Measurements from ENCODE around the gene AMH. TPM values are rescaled to one million over a fixed set of nuclear protein-coding genes. Genes with fewer than 3 reads are reported as not detected.

Gene AMH
- total RNA-seq, 4 donors from 2014 or later, result 0.59 to 5.4 (median 2.1) TPM; not detected in 1

DNA sequence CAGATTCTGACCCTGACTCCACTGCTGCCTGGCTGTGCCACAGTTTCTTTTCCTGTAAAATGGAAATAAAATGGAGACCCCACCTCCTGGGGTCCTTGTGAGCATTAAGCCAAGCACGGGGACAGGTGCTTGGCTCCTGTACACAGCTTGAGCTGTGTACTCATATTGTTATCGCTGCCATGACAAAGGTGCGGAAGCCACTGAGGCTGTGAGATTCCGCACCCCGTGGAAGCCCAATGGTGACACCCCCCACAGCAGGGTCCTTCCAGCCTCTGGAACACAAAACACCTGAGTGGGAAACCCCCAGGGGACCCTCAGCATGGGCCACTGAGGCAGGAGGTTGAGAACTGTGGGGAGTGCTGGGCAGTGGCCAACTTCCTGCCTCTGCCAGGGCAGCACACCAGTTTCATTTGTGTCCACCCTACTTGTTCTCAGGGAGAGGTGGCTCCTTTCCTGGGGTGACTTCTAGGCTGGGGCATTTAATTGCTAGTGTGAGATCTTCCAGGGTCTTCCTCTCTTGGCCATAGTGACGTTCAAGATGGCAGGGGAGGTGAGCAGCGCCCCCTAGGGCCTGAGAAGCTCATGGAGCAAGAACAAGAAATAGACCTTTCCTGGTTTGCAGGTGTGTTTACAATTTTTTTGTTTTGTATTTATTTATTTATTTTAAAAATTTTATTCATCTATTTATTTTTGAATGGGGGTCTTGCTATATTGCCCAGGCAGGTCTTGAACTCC, 12.5 kb downstream of the AMH start:
- H3K4me3 ChIP-seq, result no peak overlapping the region
- no peaks in the 10 kb centered on the region for H3K27me3 ChIP-seq
- H3K36me3 ChIP-seq, result no peaks in the 10 kb centered on the region
- DNase-seq (ENCODE audit: low spot score in 2 of 2), result peak in 1 of 2 donors; percentile 43
- TF ChIP-seq, protein P1, sequence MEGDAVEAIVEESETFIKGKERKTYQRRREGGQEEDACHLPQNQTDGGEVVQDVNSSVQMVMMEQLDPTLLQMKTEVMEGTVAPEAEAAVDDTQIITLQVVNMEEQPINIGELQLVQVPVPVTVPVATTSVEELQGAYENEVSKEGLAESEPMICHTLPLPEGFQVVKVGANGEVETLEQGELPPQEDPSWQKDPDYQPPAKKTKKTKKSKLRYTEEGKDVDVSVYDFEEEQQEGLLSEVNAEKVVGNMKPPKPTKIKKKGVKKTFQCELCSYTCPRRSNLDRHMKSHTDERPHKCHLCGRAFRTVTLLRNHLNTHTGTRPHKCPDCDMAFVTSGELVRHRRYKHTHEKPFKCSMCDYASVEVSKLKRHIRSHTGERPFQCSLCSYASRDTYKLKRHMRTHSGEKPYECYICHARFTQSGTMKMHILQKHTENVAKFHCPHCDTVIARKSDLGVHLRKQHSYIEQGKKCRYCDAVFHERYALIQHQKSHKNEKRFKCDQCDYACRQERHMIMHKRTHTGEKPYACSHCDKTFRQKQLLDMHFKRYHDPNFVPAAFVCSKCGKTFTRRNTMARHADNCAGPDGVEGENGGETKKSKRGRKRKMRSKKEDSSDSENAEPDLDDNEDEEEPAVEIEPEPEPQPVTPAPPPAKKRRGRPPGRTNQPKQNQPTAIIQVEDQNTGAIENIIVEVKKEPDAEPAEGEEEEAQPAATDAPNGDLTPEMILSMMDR (IDR thresholded peaks at IDR 0.05), result peak in 4 of 5 experiments; percentile 12 to 42 (median 22)
- TF ChIP-seq POLR2A (IDR thresholded peaks at IDR 0.05), result no peak
- H3K27ac ChIP-seq, result no peak overlapping the region
- 69 to 71% methylated on average over 7 of the region's 7 CpGs for WGBS, 2 donors
- H3K4me1 ChIP-seq, result peaks cover 0 to 5% (median 5%) of the 10 kb centered on the region in 4 donors
- no peaks in the 10 kb centered on the region for H3K9me3 ChIP-seq

DNA sequence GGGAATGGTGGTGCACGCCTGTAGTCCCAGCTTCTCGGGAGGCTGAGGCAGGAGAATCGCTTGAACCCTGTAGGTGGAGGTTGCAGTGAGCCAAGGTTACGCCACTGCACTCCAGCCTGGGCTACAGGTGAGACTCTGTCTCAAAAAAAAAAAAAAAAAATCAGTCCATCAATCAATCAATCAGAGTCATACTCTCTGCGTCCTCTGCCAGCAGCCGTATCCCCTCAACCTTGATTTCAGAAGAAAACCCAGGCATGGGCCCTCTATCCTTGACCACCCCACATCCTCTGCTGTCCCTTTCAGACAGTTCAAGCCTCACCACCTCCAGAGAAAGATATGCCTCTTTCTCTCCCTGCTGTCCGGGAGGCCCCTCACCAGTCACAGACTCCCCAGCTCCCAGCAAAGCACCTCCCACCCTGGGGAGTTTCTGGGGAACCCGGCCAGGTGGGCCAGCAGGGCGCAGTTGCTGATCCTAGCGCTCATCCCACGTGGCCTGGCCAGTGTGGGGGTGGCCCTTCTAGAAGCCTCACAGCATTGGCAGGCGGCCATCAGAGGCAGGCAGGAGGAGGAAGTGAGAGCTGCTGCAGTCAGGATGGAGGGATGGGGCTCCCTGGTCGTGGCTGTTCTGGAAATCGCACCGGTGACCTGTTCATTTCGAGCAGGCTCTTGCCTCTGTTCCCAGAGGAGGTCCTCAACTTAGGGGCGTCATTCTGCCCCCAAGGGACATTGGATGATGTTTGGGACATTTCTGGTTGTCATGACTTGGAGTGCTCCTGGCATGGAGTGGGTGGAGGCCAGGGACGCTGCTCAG, 17.3 kb downstream of the AMH start:
- Histone ChIP-seq H3K9me3 (no peaks in the 10 kb centered on the region), H3K4me3 (peak overlapping the region in 1 of 4 donors; percentile 2), H3K27ac (peak overlapping the region; percentile 9 to 68 (median 48)), H3K36me3 (peaks cover 0 to under 1% (median 0%) of the 10 kb centered on the region in 3 donors), H3K4me1 (peaks cover 0 to 28% (median 14%) of the 10 kb centered on the region in 4 donors), H3K27me3 (no peaks in the 10 kb centered on the region)
- TF ChIP-seq POLR2A (IDR thresholded peaks at IDR 0.05) (peak in 1 of 2 donors; percentile 43), EP300 (IDR thresholded peaks at IDR 0.05) (peak in 1 of 2 donors; percentile 62)
- TF ChIP-seq, protein P1 (IDR thresholded peaks at IDR 0.05), result peak in 1 of 5 experiments; percentile 11
- WGBS, 2 donors, result 38 to 42% methylated on average over 17 to 18 of the region's 18 CpGs
- peak; percentile 73 to 80 for DNase-seq (ENCODE audit: low spot score in 2 of 2)

DNA sequence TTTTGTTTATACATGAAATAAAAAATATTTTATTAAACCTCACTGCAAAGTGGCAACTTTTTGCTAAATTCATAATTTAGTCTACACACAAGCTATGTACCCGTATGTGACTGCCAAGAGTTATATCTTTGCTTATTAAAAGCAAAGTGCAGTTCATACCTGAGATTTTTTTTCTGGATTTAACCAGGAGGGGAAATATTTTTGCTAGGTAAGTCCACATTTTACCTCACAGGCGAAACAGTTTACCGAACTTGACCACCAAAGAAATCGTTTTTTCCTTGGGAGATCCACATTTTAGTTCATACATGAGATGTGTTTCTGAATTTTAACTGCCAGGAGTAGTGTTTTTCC, 19.3 kb downstream of the AMH start:
- WGBS, 2 donors, result 84 to 85% methylated on average over 4 of the region's 4 CpGs
- TF ChIP-seq EP300 (IDR thresholded peaks at IDR 0.05) (no peak), POLR2A (IDR thresholded peaks at IDR 0.05) (no peak)
- TF ChIP-seq, protein P1 (IDR thresholded peaks at IDR 0.05), result no peak
- Histone ChIP-seq H3K27ac (peak overlapping the region in 1 of 4 donors; percentile 99), H3K4me1 (peaks cover 0 to 48% (median 34%) of the 10 kb centered on the region in 4 donors), H3K36me3 (peaks cover 0 to 16% (median 15%) of the 10 kb centered on the region in 3 donors), H3K4me3 (peak overlapping the region in 2 of 4 donors; percentile 94 to 97), H3K9me3 (no peaks in the 10 kb centered on the region), H3K27me3 (no peaks in the 10 kb centered on the region)
- no peak for DNase-seq (ENCODE audit: low spot score in 2 of 2)

DNA sequence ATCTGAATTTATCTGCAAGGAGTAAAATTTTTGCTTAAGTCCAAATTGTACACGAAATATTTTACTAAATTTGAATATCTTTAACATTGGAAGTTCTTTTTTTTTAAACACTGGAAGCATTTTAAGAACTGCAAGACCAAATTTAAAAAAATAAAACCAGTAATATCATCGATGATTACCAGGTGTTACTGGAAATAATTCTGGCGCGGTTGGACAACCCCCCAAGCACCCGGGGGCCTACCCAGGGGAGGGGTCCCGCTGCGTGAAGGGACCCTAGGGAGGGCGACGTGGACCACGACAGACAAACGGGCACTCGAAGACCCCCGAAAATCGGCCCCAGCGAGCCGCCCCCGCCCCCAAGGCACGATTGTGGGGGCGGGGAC, 19.7 kb downstream of the AMH start:
- no peak for TF ChIP-seq POLR2A (IDR thresholded peaks at IDR 0.05)
- TF ChIP-seq EP300 (IDR thresholded peaks at IDR 0.05), result no peak
- TF ChIP-seq, protein P1 (IDR thresholded peaks at IDR 0.05), result no peak
- Histone ChIP-seq H3K27ac (peak overlapping the region; percentile 30 to 100 (median 92)), H3K27me3 (no peaks in the 10 kb centered on the region), H3K36me3 (peaks cover 0 to 16% (median 15%) of the 10 kb centered on the region in 3 donors), H3K9me3 (no peaks in the 10 kb centered on the region), H3K4me1 (peaks cover 0 to 52% (median 38%) of the 10 kb centered on the region in 4 donors), H3K4me3 (peak overlapping the region; percentile 61 to 97 (median 87))
- WGBS, 2 donors, result 2% methylated on average over 15 to 19 of the region's 19 CpGs
- no peak for DNase-seq (ENCODE audit: low spot score in 2 of 2)

Data from tibial nerve (tissue), 4 donors.